ENCODE results near the gene ZNF488. TPM values are rescaled to one million over a fixed set of nuclear protein-coding genes. Genes with fewer than 3 reads are reported as not detected.
A peak's percentile ranks its signal among the peaks of the same experiment; 100 is the strongest.

The ZNF488 gene
- total RNA-seq, 4 donors from 2014 or later: 1.0 to 3.9 (median 2.3) TPM

- no peak overlapping the region for H3K4me3 ChIP-seq
- H3K4me1 ChIP-seq: no peaks in the 10 kb centered on the region
- H3K36me3 ChIP-seq: no peaks in the 10 kb centered on the region
- H3K27me3 ChIP-seq: peaks cover 15% of the 10 kb centered on the region
- no peak for TF ChIP-seq POLR2AphosphoS5 (IDR thresholded peaks at IDR 0.05)
- no peak for TF ChIP-seq POLR2A (IDR thresholded peaks at IDR 0.05)
- no peak for TF ChIP-seq EP300 (IDR thresholded peaks at IDR 0.05)
- no peak for TF ChIP-seq CTCF (IDR thresholded peaks at IDR 0.05)
- H3K9me3 ChIP-seq: no peaks in the 10 kb centered on the region
- 80% methylated on average over 8 of the region's 8 CpGs for WGBS
- no peak overlapping the region for H3K27ac ChIP-seq
- peak; percentile 37 to 42 for DNase-seq (ENCODE audit: low spot score in 2 of 2)
Measured at GRCh38 chr10:47334466-47335295, 49.4 kb downstream of the ZNF488 start.

- DNase-seq (ENCODE audit: low spot score in 2 of 2): peak in 1 of 2 donors; percentile 6
- Histone ChIP-seq H3K27ac (no peak overlapping the region), H3K4me3 (no peak overlapping the region), H3K9me3 (no peaks in the 10 kb centered on the region), H3K4me1 (no peaks in the 10 kb centered on the region), H3K36me3 (no peaks in the 10 kb centered on the region), H3K27me3 (peaks cover 12% of the 10 kb centered on the region)
- no peak for TF ChIP-seq POLR2AphosphoS5 (IDR thresholded peaks at IDR 0.05)
- no peak for TF ChIP-seq POLR2A (IDR thresholded peaks at IDR 0.05)
- no peak for TF ChIP-seq EP300 (IDR thresholded peaks at IDR 0.05)
- no peak for TF ChIP-seq CTCF (IDR thresholded peaks at IDR 0.05)
- WGBS: 92% methylated on average over 6 of the region's 6 CpGs
Measured at GRCh38 chr10:47333532-47333931, 50.6 kb downstream of the ZNF488 start.

- H3K36me3 ChIP-seq: no peaks in the 10 kb centered on the region
- H3K27me3 ChIP-seq: peaks cover 12% of the 10 kb centered on the region
- WGBS: 84% methylated on average over 3 of the region's 3 CpGs
- no peaks in the 10 kb centered on the region for H3K4me1 ChIP-seq
- TF ChIP-seq EP300 (IDR thresholded peaks at IDR 0.05) (no peak), CTCF (IDR thresholded peaks at IDR 0.05) (no peak), POLR2A (IDR thresholded peaks at IDR 0.05) (no peak), POLR2AphosphoS5 (IDR thresholded peaks at IDR 0.05) (no peak)
- no peak overlapping the region for H3K4me3 ChIP-seq
- DNase-seq (ENCODE audit: low spot score in 2 of 2): peak; percentile 8 to 16
- H3K27ac ChIP-seq: no peak overlapping the region
- H3K9me3 ChIP-seq: no peaks in the 10 kb centered on the region
Measured at GRCh38 chr10:47332946-47333345, 51.1 kb downstream of the ZNF488 start.

GRCh38 chr10:47332371-47332770 is 51.7 kb downstream of the ZNF488 start:
- no peaks in the 10 kb centered on the region for H3K9me3 ChIP-seq
- H3K4me1 ChIP-seq: no peaks in the 10 kb centered on the region
- no peak overlapping the region for H3K4me3 ChIP-seq
- no peaks in the 10 kb centered on the region for H3K36me3 ChIP-seq
- H3K27me3 ChIP-seq: peaks cover 12% of the 10 kb centered on the region
- no peak for TF ChIP-seq POLR2AphosphoS5 (IDR thresholded peaks at IDR 0.05)
- TF ChIP-seq EP300 (IDR thresholded peaks at IDR 0.05): no peak
- no peak for TF ChIP-seq CTCF (IDR thresholded peaks at IDR 0.05)
- TF ChIP-seq POLR2A (IDR thresholded peaks at IDR 0.05): no peak
- WGBS: 64% methylated on average over 3 of the region's 3 CpGs
- no peak overlapping the region for H3K27ac ChIP-seq
- peak; percentile 20 to 52 for DNase-seq (ENCODE audit: low spot score in 2 of 2)

GRCh38 chr10:47331954-47332353 is 52.1 kb downstream of the ZNF488 start:
- Histone ChIP-seq H3K4me1 (no peaks in the 10 kb centered on the region), H3K9me3 (no peaks in the 10 kb centered on the region), H3K27ac (no peak overlapping the region), H3K4me3 (no peak overlapping the region), H3K36me3 (no peaks in the 10 kb centered on the region), H3K27me3 (peaks cover 12% of the 10 kb centered on the region)
- peak; percentile 32 to 50 for DNase-seq (ENCODE audit: low spot score in 2 of 2)
- 53% methylated on average over 5 of the region's 7 CpGs for WGBS
- TF ChIP-seq EP300 (IDR thresholded peaks at IDR 0.05) (no peak), POLR2A (IDR thresholded peaks at IDR 0.05) (no peak)

Data from suprapubic skin (tissue), 4 donors.